Esophagus muscularis mucosa (tissue), 4 donors: ENCODE results near the gene CDK14. TPM values are rescaled to one million over a fixed set of nuclear protein-coding genes. Genes with fewer than 3 reads are reported as not detected.
A peak's percentile ranks its signal among the peaks of the same experiment; 100 is the strongest.

ENCODE experiments used
- DNase-seq: peaks from one replicate; pipeline ENCODE4 v3.0.0-alpha.2; 2017; ENCODE audit errors: extremely low spot score
- H3K27ac ChIP-seq, 4 donors: fragments of 200-600 bp; sonication (generic); replicated peaks in 1 of 4; 1 replicate in 3 of 4; 2 replicates in 1 of 4; pipeline ENCODE4 v1.5.1; 2016 to 2019; ENCODE audit warnings: mild to moderate bottlenecking in 1 of 4
- H3K27me3 ChIP-seq, 4 donors: fragments of 200-600 bp; sonication (generic); one replicate each; pipeline versions ENCODE4 v1.5.1 to v1.6.0; 2016 to 2019
- H3K36me3 ChIP-seq, 4 donors: fragments of 200-600 bp; sonication (generic); one replicate each; pipeline ENCODE4 v1.5.1; 2016 to 2019
- H3K4me1 ChIP-seq, 4 donors: fragments of 200-600 bp; sonication (generic); one replicate each; pipeline ENCODE4 v1.5.1; 2016 to 2019
- H3K4me3 ChIP-seq, 4 donors: fragments of 200-600 bp; sonication (generic); 1 replicate in 2 of 4; 2 replicates in 2 of 4; pipeline ENCODE4 v1.5.1; 2016 to 2019; ENCODE audit warnings: mild to moderate bottlenecking in 4 of 4, moderate library complexity in 1 of 4
- H3K9me3 ChIP-seq, 4 donors: fragments of 200-600 bp; sonication (generic); 1 replicate in 3 of 4; 2 replicates in 1 of 4; pipeline ENCODE4 v1.5.1; 2016 to 2019
- CTCF ChIP-seq, 3 experiments: fragments of 200-600 bp in 2 of 3; fragments of 450-650 bp in 1 of 3; sonication (generic) in 2 of 3; IDR thresholded peaks; one replicate each; pipeline ENCODE4 v1.5.1; 2017 to 2019; ENCODE audit warnings: antibody characterized with exemption in 3 of 3, mild to moderate bottlenecking in 2 of 3, moderate library complexity in 1 of 3
- EP300 ChIP-seq: sonication (generic); formaldehyde crosslinking; IDR thresholded peaks from one replicate; pipeline ENCODE4 v1.6.1; 2017; ENCODE audit warnings: antibody characterized with exemption
- POLR2A ChIP-seq: fragments of 450-650 bp; IDR thresholded peaks from one replicate; pipeline ENCODE4 v1.6.1; 2017; ENCODE audit warnings: antibody characterized with exemption, moderate library complexity, mild to moderate bottlenecking, low read depth
- POLR2AphosphoS5 ChIP-seq, 2 donors: sonication (generic); formaldehyde crosslinking; IDR thresholded peaks; one replicate each; pipeline ENCODE4 v1.6.1; 2017; ENCODE audit warnings: antibody characterized with exemption in 2 of 2
- WGBS: methylation state at CpG from one replicate; pipeline ENCODE4 v1.1.5; 2018; 5-methylcytosine and 5-hydroxymethylcytosine counted together
- intact Hi-C: fragments of 100-400 bp; cut with DNase I; formaldehyde crosslinking; loops from one replicate; pipeline ENCODE4 v1.15.1; 2023
- total RNA-seq, 4 donors: library from RNA; depleted of rRNA; stranded (reverse); fragments of >200 nt; gene quantifications; one replicate each; pipeline versions ENCODE4 v1.1.0 to v1.2.1, GENCODE V29; 2016

CDK14 gene
- total RNA-seq, 4 donors from 2014 or later, result 9.6 to 17.7 (median 14.3) TPM

- no peaks in the 10 kb centered on the region for H3K27me3 ChIP-seq
- no peaks in the 10 kb centered on the region for H3K9me3 ChIP-seq
- no peak overlapping the region for H3K4me3 ChIP-seq
- no peak overlapping the region for H3K27ac ChIP-seq
- intact Hi-C loops, result no loop called here
- 97% methylated on average over 4 of the region's 4 CpGs for WGBS
- no peak for DNase-seq
- peaks cover 0 to 18% (median 13%) of the 10 kb centered on the region in 4 donors for H3K4me1 ChIP-seq
- no peaks in the 10 kb centered on the region for H3K36me3 ChIP-seq
- TF ChIP-seq CTCF (IDR thresholded peaks at IDR 0.05), result no peak
- no peak for TF ChIP-seq EP300
- TF ChIP-seq POLR2AphosphoS5 (IDR thresholded peaks at IDR 0.05), result no peak
- TF ChIP-seq POLR2A, result no peak
Measured at GRCh38 chr7:91069146-91069545, 473.0 kb downstream of the CDK14 start.

GRCh38 chr7:91079487-91079886 is 483.4 kb downstream of the CDK14 start:
- H3K9me3 ChIP-seq, result no peaks in the 10 kb centered on the region
- H3K27me3 ChIP-seq, result no peaks in the 10 kb centered on the region
- intact Hi-C loops, result no loop called here
- H3K4me1 ChIP-seq, result peaks cover 29 to 52% (median 35%) of the 10 kb centered on the region in 4 donors
- DNase-seq, result no peak
- H3K36me3 ChIP-seq, result no peaks in the 10 kb centered on the region
- TF ChIP-seq EP300 (no peak), POLR2A (no peak), POLR2AphosphoS5 (IDR thresholded peaks at IDR 0.05) (no peak), CTCF (IDR thresholded peaks at IDR 0.05) (no peak)
- no peak overlapping the region for H3K4me3 ChIP-seq
- WGBS, result 62% methylated on average over 3 of the region's 3 CpGs
- no peak overlapping the region for H3K27ac ChIP-seq

GRCh38 chr7:91080351-91080750 is 484.2 kb downstream of the CDK14 start:
- 90% methylated on average over 3 of the region's 3 CpGs for WGBS
- Histone ChIP-seq H3K36me3 (no peaks in the 10 kb centered on the region), H3K4me1 (peaks cover 31 to 56% (median 35%) of the 10 kb centered on the region in 4 donors), H3K9me3 (no peaks in the 10 kb centered on the region), H3K4me3 (no peak overlapping the region), H3K27me3 (no peaks in the 10 kb centered on the region), H3K27ac (no peak overlapping the region)
- intact Hi-C loops, result loop anchor here (10.0 kb wide), 2 partner anchors 554 to 804 kb away; partner anchors contain the start of gene MTERF1
- TF ChIP-seq EP300 (no peak), POLR2AphosphoS5 (IDR thresholded peaks at IDR 0.05) (no peak), POLR2A (no peak), CTCF (IDR thresholded peaks at IDR 0.05) (no peak)
- no peak for DNase-seq

GRCh38 chr7:91082038-91082437 is 485.9 kb downstream of the CDK14 start:
- Histone ChIP-seq H3K4me3 (peak overlapping the region in 3 of 4 donors; percentile 9 to 29 (median 16)), H3K9me3 (no peaks in the 10 kb centered on the region), H3K36me3 (no peaks in the 10 kb centered on the region), H3K27ac (peak overlapping the region; percentile 39 to 74 (median 59)), H3K27me3 (no peaks in the 10 kb centered on the region), H3K4me1 (peaks cover 31 to 56% (median 35%) of the 10 kb centered on the region in 4 donors)
- intact Hi-C loops, result loop anchor here (2.0 to 10.0 kb wide), 3 partner anchors 181 to 803 kb away; partner anchors contain the start of gene MTERF1
- no peak for TF ChIP-seq EP300
- no peak for TF ChIP-seq CTCF (IDR thresholded peaks at IDR 0.05)
- TF ChIP-seq POLR2AphosphoS5 (IDR thresholded peaks at IDR 0.05), result no peak
- no peak for TF ChIP-seq POLR2A
- WGBS, result 19% methylated on average over 3 of the region's 3 CpGs
- no peak for DNase-seq
